Endodermal cell (in vitro differentiated cells): ENCODE results near the gene ASNSD1. TPM values are rescaled to one million over a fixed set of nuclear protein-coding genes. Genes with fewer than 3 reads are reported as not detected.
A peak's percentile ranks its signal among the peaks of the same experiment; 100 is the strongest.

Source experiments
- DNase-seq: peaks from one replicate; pipeline ENCODE4 v3.0.0-alpha.2; 2017
- H3K27ac ChIP-seq: 2 replicates; pipeline ENCODE4 v1.5.1; 2013; ENCODE audit warnings: mild to moderate bottlenecking, low read depth, low read length, moderate library complexity
- H3K27me3 ChIP-seq: 2 replicates; pipeline ENCODE4 v1.6.1; 2013; ENCODE audit warnings: mild to moderate bottlenecking, low read length, moderate library complexity; ENCODE audit not compliant: insufficient read depth, control insufficient read depth, poor library complexity, severe bottlenecking
- H3K36me3 ChIP-seq: 2 replicates; pipeline ENCODE4 v1.7.0; 2013; ENCODE audit warnings: mild to moderate bottlenecking, low read length, moderate library complexity; ENCODE audit not compliant: control insufficient read depth, insufficient read depth
- H3K4me1 ChIP-seq: one replicate; pipeline ENCODE4 v1.7.0; 2013; ENCODE audit warnings: low read length; ENCODE audit not compliant: control insufficient read depth, insufficient read depth
- H3K4me3 ChIP-seq: 2 replicates; pipeline ENCODE4 v1.5.1; 2013; ENCODE audit warnings: mild to moderate bottlenecking, low read length, moderate library complexity
- H3K9ac ChIP-seq: 2 replicates; pipeline ENCODE4 v1.6.1; 2013; ENCODE audit warnings: mild to moderate bottlenecking, low read length, moderate library complexity; ENCODE audit not compliant: poor library complexity, severe bottlenecking; ENCODE audit errors: extremely low read depth
- H3K9me3 ChIP-seq: 2 replicates; pipeline ENCODE4 v1.6.1; 2013; ENCODE audit warnings: mild to moderate bottlenecking, low read length, moderate library complexity; ENCODE audit not compliant: control insufficient read depth
- H3K27ac Mint-ChIP-seq: 2 replicates; pipeline ENCODE4 v1.8.0; 2020; ENCODE audit warnings: mixed read lengths
- H3K27me3 Mint-ChIP-seq: 2 replicates; pipeline ENCODE4 v1.8.0; 2021; ENCODE audit warnings: mild to moderate bottlenecking, mixed read lengths; ENCODE audit not compliant: insufficient read depth
- H3K36me3 Mint-ChIP-seq: 2 replicates; pipeline ENCODE4 v1.8.0; 2020; ENCODE audit warnings: low read depth, mixed read lengths
- H3K4me1 Mint-ChIP-seq: 2 replicates; pipeline ENCODE4 v1.8.0; 2020; ENCODE audit warnings: mixed read lengths
- H3K4me3 Mint-ChIP-seq: 2 replicates; pipeline ENCODE4 v1.8.0; 2020; ENCODE audit warnings: mild to moderate bottlenecking, moderate library complexity, mixed read lengths
- H3K9me3 Mint-ChIP-seq: 2 replicates; pipeline ENCODE4 v1.8.0; 2020; ENCODE audit warnings: mild to moderate bottlenecking, mixed read lengths
- WGBS, 2 experiments: methylation state at CpG; one replicate each; pipeline versions ENCODE4 v1.1.5 to v1.1.7; 2013; ENCODE audit warnings: missing lambda C conversion rate in 2 of 2, mixed read lengths in 1 of 2; ENCODE audit not compliant: insufficient coverage in 1 of 2, insufficient read length in 1 of 2; 5-methylcytosine and 5-hydroxymethylcytosine counted together
- total RNA-seq, 2 donors: library from RNA; stranded (reverse); fragmentation: NEBNext Ultra II Directional in 1 of 2; extraction: Animal tissue kit (Norgen Biotek cat#: 25700) in 1 of 2; gene quantifications; 2 replicates in 1 of 2; 3 replicates in 1 of 2; pipeline ENCODE4 v1.2.1, GENCODE V29; 2021
- TF ChIP-seq, protein P1 (sequence below): fragments of 200-600 bp; sonication (generic); conservative IDR thresholded peaks from 2 replicates; pipeline ENCODE4 v1.5.0; 2021; ENCODE audit warnings: antibody characterized with exemption, mild to moderate bottlenecking

Gene ASNSD1
- total RNA-seq, 2 donors from 2014 or later, result 43.3 to 56.2 TPM

DNA sequence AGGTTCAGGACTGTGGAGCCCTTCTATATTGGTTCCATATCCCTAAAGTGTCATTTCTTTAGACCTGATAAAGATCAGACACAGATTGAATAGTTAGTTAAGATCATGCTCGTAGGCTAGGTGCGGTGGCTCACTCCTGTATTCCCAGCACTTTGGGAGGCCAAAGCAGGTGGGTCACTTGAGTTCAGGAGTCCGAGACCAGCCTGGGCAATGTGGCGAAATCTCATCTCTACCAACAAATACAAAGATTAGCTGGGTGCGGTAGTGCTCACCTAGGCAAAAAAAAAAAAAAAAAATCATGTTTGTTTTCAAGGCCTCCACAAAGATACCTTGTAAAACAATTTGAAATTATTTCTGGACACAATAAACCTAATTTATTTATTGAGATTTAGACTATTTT is 8.7 kb downstream of the ASNSD1 start:
- no peak for DNase-seq
- H3K9ac ChIP-seq, result no peak overlapping the region
- Mint-ChIP-seq H3K36me3 (peaks cover 42% of the 10 kb centered on the region), H3K9me3 (no peaks in the 10 kb centered on the region), H3K4me3 (no peak overlapping the region), H3K4me1 (peaks cover 2% of the 10 kb centered on the region), H3K27ac (no peak overlapping the region), H3K27me3 (peaks cover 5% of the 10 kb centered on the region)
- H3K9me3 ChIP-seq, result no peaks in the 10 kb centered on the region
- 92 to 98% methylated on average over 2 to 5 of the region's 5 CpGs for WGBS, 2 experiments
- TF ChIP-seq, protein P1, sequence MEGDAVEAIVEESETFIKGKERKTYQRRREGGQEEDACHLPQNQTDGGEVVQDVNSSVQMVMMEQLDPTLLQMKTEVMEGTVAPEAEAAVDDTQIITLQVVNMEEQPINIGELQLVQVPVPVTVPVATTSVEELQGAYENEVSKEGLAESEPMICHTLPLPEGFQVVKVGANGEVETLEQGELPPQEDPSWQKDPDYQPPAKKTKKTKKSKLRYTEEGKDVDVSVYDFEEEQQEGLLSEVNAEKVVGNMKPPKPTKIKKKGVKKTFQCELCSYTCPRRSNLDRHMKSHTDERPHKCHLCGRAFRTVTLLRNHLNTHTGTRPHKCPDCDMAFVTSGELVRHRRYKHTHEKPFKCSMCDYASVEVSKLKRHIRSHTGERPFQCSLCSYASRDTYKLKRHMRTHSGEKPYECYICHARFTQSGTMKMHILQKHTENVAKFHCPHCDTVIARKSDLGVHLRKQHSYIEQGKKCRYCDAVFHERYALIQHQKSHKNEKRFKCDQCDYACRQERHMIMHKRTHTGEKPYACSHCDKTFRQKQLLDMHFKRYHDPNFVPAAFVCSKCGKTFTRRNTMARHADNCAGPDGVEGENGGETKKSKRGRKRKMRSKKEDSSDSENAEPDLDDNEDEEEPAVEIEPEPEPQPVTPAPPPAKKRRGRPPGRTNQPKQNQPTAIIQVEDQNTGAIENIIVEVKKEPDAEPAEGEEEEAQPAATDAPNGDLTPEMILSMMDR, result no peak
- H3K27ac ChIP-seq, result no peak overlapping the region
- peaks cover 56% of the 10 kb centered on the region for H3K36me3 ChIP-seq
- H3K27me3 ChIP-seq, result no peaks in the 10 kb centered on the region
- H3K4me3 ChIP-seq, result no peak overlapping the region
- no peaks in the 10 kb centered on the region for H3K4me1 ChIP-seq

DNA sequence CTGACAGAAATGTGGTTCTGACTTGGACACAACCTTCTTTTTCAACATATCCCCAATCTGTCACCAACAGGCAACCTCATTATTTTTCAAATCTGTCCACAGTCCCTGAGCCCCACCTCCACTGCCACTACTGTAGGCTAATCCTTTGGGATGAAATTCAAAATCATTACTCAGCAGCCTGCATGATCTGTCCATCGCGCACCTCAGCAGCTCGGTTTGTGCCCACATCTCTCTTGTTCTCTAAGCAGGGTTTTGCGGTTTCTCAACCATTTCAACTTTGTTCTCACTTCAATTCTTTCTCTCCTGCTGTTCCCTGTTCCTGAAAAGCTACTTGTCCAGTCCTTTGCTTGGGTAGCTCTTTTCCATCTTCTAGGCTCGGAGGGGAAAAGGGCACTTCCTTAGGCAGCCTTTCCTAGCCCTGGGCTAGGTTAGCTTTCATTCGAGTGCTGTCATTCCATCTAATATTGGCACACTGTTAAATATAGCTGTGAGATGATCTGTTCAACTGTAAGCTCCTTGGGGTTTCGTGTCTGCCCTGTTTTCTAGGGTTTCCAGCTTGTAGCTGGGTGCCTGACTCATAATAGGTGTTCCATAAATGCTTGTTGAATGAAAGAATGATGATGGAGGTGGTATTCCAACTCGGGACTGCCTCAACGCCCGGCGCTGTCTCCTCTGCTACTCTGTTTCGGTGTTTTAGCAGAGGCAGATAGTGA is 12.6 kb downstream of the ASNSD1 start:
- no peak overlapping the region for H3K4me3 ChIP-seq
- no peak for DNase-seq
- Mint-ChIP-seq H3K4me1 (peaks cover 4% of the 10 kb centered on the region), H3K36me3 (peaks cover 37% of the 10 kb centered on the region), H3K27ac (no peak overlapping the region), H3K27me3 (peaks cover 5% of the 10 kb centered on the region), H3K9me3 (peaks cover 11% of the 10 kb centered on the region), H3K4me3 (peak overlapping the region; percentile 87)
- peaks cover 28% of the 10 kb centered on the region for H3K36me3 ChIP-seq
- H3K27ac ChIP-seq, result no peak overlapping the region
- no peak overlapping the region for H3K9ac ChIP-seq
- TF ChIP-seq, protein P1, result no peak
- no peaks in the 10 kb centered on the region for H3K27me3 ChIP-seq
- no peaks in the 10 kb centered on the region for H3K4me1 ChIP-seq
- WGBS, 2 experiments, result 57 to 78% methylated on average over 7 to 12 of the region's 12 CpGs
- peaks cover 8% of the 10 kb centered on the region for H3K9me3 ChIP-seq

DNA sequence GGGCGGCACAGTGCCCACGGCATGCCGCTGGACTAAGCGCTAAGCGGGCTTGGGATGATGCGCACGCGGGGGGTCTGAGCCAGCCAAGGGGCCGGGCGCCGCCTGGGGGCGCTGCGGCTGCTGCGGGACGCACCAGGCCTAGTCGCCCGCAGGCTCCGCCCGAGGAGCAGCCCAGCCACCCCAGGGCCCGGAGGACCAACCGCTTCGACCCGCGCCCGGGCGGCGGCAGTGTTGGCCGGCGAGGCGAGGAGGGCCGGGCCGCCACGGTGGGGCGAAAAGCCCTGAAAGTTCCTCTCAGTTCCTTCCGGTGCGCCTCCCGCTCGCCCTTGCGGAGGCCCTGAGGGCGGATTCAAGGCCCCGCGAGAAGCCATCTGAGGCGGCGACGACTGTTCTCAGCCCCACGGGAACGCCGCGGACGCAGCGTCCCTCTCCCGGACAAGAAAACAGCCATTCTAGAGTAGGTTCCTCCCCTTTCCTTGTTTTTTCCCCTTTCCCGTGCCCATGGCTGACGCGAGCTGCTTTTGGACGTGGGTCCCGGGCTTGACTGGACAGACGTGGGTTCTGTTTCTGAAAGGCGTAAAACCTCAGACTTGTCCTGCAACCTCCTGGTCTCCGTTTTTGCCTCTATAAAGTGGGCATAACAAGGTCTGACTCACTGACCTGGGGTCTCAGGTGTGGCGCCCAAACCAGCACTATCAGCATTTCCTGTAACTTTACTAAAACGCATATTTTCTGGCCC is 13.3 kb downstream of the ASNSD1 start, which contains the start of gene ANKAR:
TSS of gene ANKAR (plus strand) at position 297 of the 739 bp plus-strand sequence. CDS start 1,821 bp downstream, outside the sequence.
- Histone ChIP-seq H3K4me1 (no peaks in the 10 kb centered on the region), H3K27ac (no peak within 1 kb of the TSS), H3K9ac (peak within 1 kb of the TSS; percentile 59), H3K27me3 (no peaks in the 10 kb centered on the region), H3K36me3 (peaks cover 20% of the 10 kb centered on the region), H3K4me3 (peak within 1 kb of the TSS; percentile 84), H3K9me3 (peaks cover 8% of the 10 kb centered on the region)
- peak within 1 kb of the TSS; percentile 87 for H3K4me3 Mint-ChIP-seq
- 13 to 30% methylated on average over 22 to 62 of the region's 62 CpGs for WGBS, 2 experiments
- peaks cover 4% of the 10 kb centered on the region for H3K4me1 Mint-ChIP-seq
- TF ChIP-seq, protein P1, result peak; percentile 96
- H3K27me3 Mint-ChIP-seq, result peaks cover 5% of the 10 kb centered on the region
- peak; percentile 97 for DNase-seq
- peaks cover 34% of the 10 kb centered on the region for H3K36me3 Mint-ChIP-seq
- H3K27ac Mint-ChIP-seq, result peak within 1 kb of the TSS; percentile 96
- H3K9me3 Mint-ChIP-seq, result peaks cover 11% of the 10 kb centered on the region
